ENCODE data around the gene CCL20. TPM values are rescaled to one million over a fixed set of nuclear protein-coding genes. Genes with fewer than 3 reads are reported as not detected.
A peak's percentile ranks its signal among the peaks of the same experiment; 100 is the strongest.

CCL20 gene
- total RNA-seq, 1 experiment from 2014 or later, result not detected

DNA sequence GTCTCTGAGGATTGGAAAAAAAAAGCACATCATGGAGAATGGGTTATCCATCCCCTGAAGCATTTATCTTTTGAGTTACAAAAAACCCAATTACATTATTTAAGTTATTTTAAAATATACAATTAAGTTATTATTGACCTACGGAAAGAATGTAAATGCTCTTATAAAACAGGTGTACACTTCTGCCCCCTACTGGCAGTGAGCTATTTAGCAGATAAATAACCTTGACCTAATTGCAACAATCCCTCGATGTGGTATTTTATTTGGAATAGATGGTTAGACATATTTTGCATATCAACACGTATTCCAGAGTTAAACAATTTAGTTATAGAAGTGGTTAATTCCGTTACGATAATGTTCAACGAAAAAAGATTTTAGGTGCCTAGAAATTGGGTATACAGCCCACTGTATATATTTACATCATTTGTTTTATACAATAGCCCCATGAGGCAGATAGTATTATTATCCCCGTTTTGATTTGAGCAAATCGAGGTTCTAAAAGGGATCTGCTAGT lies 48.6 kb downstream of the CCL20 start:
- TF ChIP-seq NFATC4 (CRISPR knock-in tag; IDR thresholded peaks at IDR 0.05), result no peak
- peak; percentile 72 for TF ChIP-seq CTCF (IDR thresholded peaks at IDR 0.05)
- H3K36me3 Mint-ChIP-seq, result no peaks in the 10 kb centered on the region
- ATAC-seq, result no peak
- H3K4me3 Mint-ChIP-seq, result no peak overlapping the region
- H3K9me3 Mint-ChIP-seq, result no peaks in the 10 kb centered on the region
- peaks cover 26% of the 10 kb centered on the region for H3K4me1 Mint-ChIP-seq
- H3K27ac Mint-ChIP-seq, result no peak overlapping the region
- no peaks in the 10 kb centered on the region for H3K27me3 Mint-ChIP-seq (ENCODE audit: low read depth)
- CTCF ChIA-PET, result interaction anchor here (0.6 to 4.7 kb wide), 25 partner anchors 8 to 227 kb away, joined by 3 to 47 read pairs (median 4); partner anchors contain the start of genes DAW1 and SLC19A3
- POLR2A ChIA-PET, result interaction anchor here (1.0 kb wide), 1 partner anchor 8 kb away, joined by 3 read pairs; no protein-coding TSS in a partner anchor
- no peak for DNase-seq (ENCODE audit: low spot score)

DNA sequence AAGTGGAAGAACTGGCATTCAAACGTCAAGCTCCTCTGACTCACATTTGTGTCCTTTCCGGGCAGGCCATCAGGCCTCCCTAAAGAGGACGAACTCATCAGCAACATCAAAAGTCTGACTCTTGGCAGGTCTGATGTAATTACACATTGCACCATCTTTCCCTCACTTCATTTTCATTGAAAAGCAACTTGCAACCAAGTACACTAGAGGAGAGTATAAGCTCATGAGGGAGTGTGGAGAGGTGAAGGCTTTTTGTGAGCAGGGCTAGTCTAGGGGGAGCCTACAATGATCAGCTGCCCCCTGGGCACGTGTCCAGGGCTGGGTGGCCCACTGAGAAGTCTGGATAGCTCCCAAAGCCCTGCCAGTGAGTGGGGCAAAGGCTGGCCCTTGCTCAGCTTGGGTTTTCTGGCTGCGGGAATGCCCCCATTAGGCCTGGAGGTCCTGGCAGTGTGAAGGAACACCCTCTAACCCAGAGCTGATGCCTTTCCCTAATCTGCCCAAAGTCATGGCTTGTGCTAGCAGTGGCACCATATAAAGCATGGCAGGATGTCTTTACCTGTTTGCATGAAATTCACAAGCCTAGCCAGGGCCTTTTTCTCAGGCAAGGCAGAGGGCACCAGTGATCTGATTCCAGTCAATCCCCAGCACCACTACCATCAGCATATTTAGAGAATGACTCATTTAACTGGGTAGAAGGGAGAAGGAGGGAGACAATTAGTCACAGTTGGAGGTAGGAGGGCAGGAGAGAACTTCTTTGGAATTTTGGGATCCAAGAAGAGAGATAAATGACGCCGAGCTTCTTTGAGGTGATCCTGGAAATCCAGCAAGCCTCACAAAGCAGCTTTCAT lies 49.3 kb downstream of the CCL20 start:
- H3K9me3 Mint-ChIP-seq, result no peaks in the 10 kb centered on the region
- DNase-seq (ENCODE audit: low spot score) (no peak), ATAC-seq (peak; percentile 89)
- ChIA-PET CTCF (interaction anchor here (0.7 to 4.7 kb wide), 23 partner anchors 9 to 205 kb away, joined by 3 to 47 read pairs (median 4); partner anchors contain the start of genes DAW1 and SLC19A3), POLR2A (interaction anchor here (1.0 kb wide), 1 partner anchor 9 kb away, joined by 3 read pairs; no protein-coding TSS in a partner anchor)
- no peaks in the 10 kb centered on the region for H3K36me3 Mint-ChIP-seq
- H3K4me3 Mint-ChIP-seq, result no peak overlapping the region
- peak overlapping the region; percentile 58; the same call in 1 of the 2 replicates for H3K27ac Mint-ChIP-seq
- no peaks in the 10 kb centered on the region for H3K27me3 Mint-ChIP-seq (ENCODE audit: low read depth)
- peaks cover 26% of the 10 kb centered on the region for H3K4me1 Mint-ChIP-seq
- TF ChIP-seq JAZF1 (CRISPR knock-in tag; IDR thresholded peaks at IDR 0.05) (no peak), GABPB1 (CRISPR knock-in tag; IDR thresholded peaks at IDR 0.05) (peak; percentile 87)

- no peak for DNase-seq (ENCODE audit: low spot score)
- no peak for ATAC-seq
- no peak overlapping the region; the same call in 1 of the 2 replicates for H3K27ac Mint-ChIP-seq
- H3K4me3 Mint-ChIP-seq, result no peak overlapping the region
- H3K27me3 Mint-ChIP-seq (ENCODE audit: low read depth), result no peaks in the 10 kb centered on the region
- POLR2A ChIA-PET, result no interaction called here
- peaks cover 33% of the 10 kb centered on the region for H3K4me1 Mint-ChIP-seq
- no peaks in the 10 kb centered on the region for H3K36me3 Mint-ChIP-seq
- no peaks in the 10 kb centered on the region for H3K9me3 Mint-ChIP-seq
- no peak for TF ChIP-seq ZNF512 (CRISPR knock-in tag; IDR thresholded peaks at IDR 0.05; ENCODE audit: borderline replicate concordance)
- no peak for TF ChIP-seq ZNF138 (CRISPR knock-in tag; conservative IDR thresholded peaks at IDR 0.05)
- no peak for TF ChIP-seq AR (CRISPR knock-in tag; IDR thresholded peaks at IDR 0.05)
- no peak for TF ChIP-seq ZNF232 (CRISPR knock-in tag; IDR thresholded peaks at IDR 0.05)
- no peak for TF ChIP-seq JAZF1 (CRISPR knock-in tag; IDR thresholded peaks at IDR 0.05)
- TF ChIP-seq, protein P1, sequence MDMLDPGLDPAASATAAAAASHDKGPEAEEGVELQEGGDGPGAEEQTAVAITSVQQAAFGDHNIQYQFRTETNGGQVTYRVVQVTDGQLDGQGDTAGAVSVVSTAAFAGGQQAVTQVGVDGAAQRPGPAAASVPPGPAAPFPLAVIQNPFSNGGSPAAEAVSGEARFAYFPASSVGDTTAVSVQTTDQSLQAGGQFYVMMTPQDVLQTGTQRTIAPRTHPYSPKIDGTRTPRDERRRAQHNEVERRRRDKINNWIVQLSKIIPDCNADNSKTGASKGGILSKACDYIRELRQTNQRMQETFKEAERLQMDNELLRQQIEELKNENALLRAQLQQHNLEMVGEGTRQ (CRISPR knock-in tag; IDR thresholded peaks at IDR 0.05), result no peak
- TF ChIP-seq GTF2I (CRISPR knock-in tag; conservative IDR thresholded peaks at IDR 0.05), result no peak
- no peak for TF ChIP-seq ZNF263 (CRISPR knock-in tag; IDR thresholded peaks at IDR 0.05; ENCODE audit: low read depth)
- TF ChIP-seq, protein P2, sequence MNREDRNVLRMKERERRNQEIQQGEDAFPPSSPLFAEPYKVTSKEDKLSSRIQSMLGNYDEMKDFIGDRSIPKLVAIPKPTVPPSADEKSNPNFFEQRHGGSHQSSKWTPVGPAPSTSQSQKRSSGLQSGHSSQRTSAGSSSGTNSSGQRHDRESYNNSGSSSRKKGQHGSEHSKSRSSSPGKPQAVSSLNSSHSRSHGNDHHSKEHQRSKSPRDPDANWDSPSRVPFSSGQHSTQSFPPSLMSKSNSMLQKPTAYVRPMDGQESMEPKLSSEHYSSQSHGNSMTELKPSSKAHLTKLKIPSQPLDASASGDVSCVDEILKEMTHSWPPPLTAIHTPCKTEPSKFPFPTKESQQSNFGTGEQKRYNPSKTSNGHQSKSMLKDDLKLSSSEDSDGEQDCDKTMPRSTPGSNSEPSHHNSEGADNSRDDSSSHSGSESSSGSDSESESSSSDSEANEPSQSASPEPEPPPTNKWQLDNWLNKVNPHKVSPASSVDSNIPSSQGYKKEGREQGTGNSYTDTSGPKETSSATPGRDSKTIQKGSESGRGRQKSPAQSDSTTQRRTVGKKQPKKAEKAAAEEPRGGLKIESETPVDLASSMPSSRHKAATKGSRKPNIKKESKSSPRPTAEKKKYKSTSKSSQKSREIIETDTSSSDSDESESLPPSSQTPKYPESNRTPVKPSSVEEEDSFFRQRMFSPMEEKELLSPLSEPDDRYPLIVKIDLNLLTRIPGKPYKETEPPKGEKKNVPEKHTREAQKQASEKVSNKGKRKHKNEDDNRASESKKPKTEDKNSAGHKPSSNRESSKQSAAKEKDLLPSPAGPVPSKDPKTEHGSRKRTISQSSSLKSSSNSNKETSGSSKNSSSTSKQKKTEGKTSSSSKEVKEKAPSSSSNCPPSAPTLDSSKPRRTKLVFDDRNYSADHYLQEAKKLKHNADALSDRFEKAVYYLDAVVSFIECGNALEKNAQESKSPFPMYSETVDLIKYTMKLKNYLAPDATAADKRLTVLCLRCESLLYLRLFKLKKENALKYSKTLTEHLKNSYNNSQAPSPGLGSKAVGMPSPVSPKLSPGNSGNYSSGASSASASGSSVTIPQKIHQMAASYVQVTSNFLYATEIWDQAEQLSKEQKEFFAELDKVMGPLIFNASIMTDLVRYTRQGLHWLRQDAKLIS (CRISPR knock-in tag; IDR thresholded peaks at IDR 0.05; ENCODE audit: borderline replicate concordance), result no peak
- TF ChIP-seq, protein P3, sequence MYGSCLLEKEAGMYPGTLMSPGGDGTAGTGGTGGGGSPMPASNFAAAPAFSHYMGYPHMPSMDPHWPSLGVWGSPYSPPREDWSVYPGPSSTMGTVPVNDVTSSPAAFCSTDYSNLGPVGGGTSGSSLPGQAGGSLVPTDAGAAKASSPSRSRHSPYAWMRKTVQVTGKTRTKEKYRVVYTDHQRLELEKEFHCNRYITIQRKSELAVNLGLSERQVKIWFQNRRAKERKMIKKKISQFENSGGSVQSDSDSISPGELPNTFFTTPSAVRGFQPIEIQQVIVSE (CRISPR knock-in tag; IDR thresholded peaks at IDR 0.05; ENCODE audit: borderline replicate concordance), result no peak
- CTCF ChIA-PET, result interaction anchor here (0.7 to 2.1 kb wide), 2 partner anchors 15 to 24 kb away, joined by 3 to 8 read pairs; no protein-coding TSS in a partner anchor
Observed at GRCh38 chr2:227864161-227864756, 50.6 kb downstream of the CCL20 start.

Measured in WTC11 (cell line).